ENCODE measurements around the gene RRM1. TPM values are rescaled to one million over a fixed set of nuclear protein-coding genes. Genes with fewer than 3 reads are reported as not detected.
A peak's percentile ranks its signal among the peaks of the same experiment; 100 is the strongest.

The RRM1 gene
- total and polyA plus RNA-seq, 2 of the 13 experiments (the other 11 are each of a cell fraction or from before 2014, with no cell fraction given), result 17.3 to 108 TPM

GRCh38 chr11:4094348-4095291 lies at the start of gene RRM1 (continued):
- TF ChIP-seq ZNF597 (CRISPR knock-in tag; IDR thresholded peaks at IDR 0.05), result no peak
- TF ChIP-seq HIVEP1 (CRISPR knock-in tag; IDR thresholded peaks at IDR 0.05), result peak; percentile 45; the same call in 1 of the 2 replicates
- TF ChIP-seq ZNF646 (CRISPR knock-in tag; IDR thresholded peaks at IDR 0.05), result no peak
- TF ChIP-seq KDM3A (CRISPR knock-in tag; IDR thresholded peaks at IDR 0.05; ENCODE audit: low read depth), result no peak; the same call in 1 of the 2 replicates
- TF ChIP-seq REPIN1 (CRISPR knock-in tag; IDR thresholded peaks at IDR 0.05; ENCODE audit: borderline replicate concordance, low read depth), result no peak; the same call in 1 of the 2 replicates
- peak; percentile 81 for TF ChIP-seq NFRKB (IDR thresholded peaks at IDR 0.05)
- peak; percentile 88; the same call in 1 of the 2 replicates for TF ChIP-seq SIN3B (IDR thresholded peaks at IDR 0.05; ENCODE audit: low read length)
- peak; percentile 85 for TF ChIP-seq ZBTB7B (CRISPR knock-in tag; IDR thresholded peaks at IDR 0.05)
- peak; percentile 86; the same call in 1 of the 2 replicates for TF ChIP-seq FOXC1 (CRISPR knock-in tag; IDR thresholded peaks at IDR 0.05; ENCODE audit: borderline replicate concordance)
- TF ChIP-seq ZNF317 (CRISPR knock-in tag; IDR thresholded peaks at IDR 0.05), result 0 out of 2 replicates have a peak, but pooled peaks have one; percentile 42
- peak; percentile 92 for TF ChIP-seq ERF (CRISPR knock-in tag; IDR thresholded peaks at IDR 0.05)
- TF ChIP-seq, protein P1, sequence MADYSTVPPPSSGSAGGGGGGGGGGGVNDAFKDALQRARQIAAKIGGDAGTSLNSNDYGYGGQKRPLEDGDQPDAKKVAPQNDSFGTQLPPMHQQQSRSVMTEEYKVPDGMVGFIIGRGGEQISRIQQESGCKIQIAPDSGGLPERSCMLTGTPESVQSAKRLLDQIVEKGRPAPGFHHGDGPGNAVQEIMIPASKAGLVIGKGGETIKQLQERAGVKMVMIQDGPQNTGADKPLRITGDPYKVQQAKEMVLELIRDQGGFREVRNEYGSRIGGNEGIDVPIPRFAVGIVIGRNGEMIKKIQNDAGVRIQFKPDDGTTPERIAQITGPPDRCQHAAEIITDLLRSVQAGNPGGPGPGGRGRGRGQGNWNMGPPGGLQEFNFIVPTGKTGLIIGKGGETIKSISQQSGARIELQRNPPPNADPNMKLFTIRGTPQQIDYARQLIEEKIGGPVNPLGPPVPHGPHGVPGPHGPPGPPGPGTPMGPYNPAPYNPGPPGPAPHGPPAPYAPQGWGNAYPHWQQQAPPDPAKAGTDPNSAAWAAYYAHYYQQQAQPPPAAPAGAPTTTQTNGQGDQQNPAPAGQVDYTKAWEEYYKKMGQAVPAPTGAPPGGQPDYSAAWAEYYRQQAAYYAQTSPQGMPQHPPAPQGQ (CRISPR knock-in tag; IDR thresholded peaks at IDR 0.05; ENCODE audit: borderline replicate concordance), result no peak
- peak; percentile 87 for TF ChIP-seq SALL1 (CRISPR knock-in tag; IDR thresholded peaks at IDR 0.05)
- TF ChIP-seq, protein P2, sequence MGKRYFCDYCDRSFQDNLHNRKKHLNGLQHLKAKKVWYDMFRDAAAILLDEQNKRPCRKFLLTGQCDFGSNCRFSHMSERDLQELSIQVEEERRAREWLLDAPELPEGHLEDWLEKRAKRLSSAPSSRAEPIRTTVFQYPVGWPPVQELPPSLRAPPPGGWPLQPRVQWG (CRISPR knock-in tag; IDR thresholded peaks at IDR 0.05; ENCODE audit: borderline replicate concordance, low read depth), result no peak
- peak; percentile 92; the same call in 1 of the 2 replicates for TF ChIP-seq DMAP1 (CRISPR knock-in tag; IDR thresholded peaks at IDR 0.05)
- TF ChIP-seq ZNF17 (CRISPR knock-in tag; IDR thresholded peaks at IDR 0.05), result no peak
- TF ChIP-seq ZSCAN20 (CRISPR knock-in tag; IDR thresholded peaks at IDR 0.05; ENCODE audit: borderline replicate concordance), result 0 out of 2 replicates have a peak, but pooled peaks have one; percentile 3

All from HepG2 (cell line).